ENCODE measurements around the gene CARS2.

Gene CARS2

DNA sequence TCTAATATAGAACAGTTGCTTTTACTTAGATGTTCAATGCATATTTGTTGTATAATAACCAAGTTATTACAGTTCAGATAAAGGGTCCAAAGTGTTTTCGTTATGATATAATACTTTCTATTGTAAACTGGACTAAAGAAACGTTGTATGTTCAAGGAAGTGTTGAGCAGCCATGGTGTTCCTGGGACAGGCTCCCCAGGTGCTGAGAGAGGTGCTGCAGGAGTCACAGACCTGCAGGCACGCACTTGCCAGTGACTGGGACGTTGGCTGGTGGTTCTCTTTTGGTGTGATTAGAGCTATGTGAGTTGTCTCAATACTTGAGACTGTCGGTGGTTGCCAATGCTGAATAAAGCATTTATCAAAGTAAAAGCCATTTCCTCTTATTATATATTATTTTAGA, 17.1 kb upstream of the CARS2 start:
- no peaks in the 10 kb centered on the region for H3K9me3 ChIP-seq (ENCODE audit: control insufficient read depth in 2 of 2, low read length in 2 of 2)
- H3K4me3 ChIP-seq (ENCODE audit: low read length in 2 of 2): no peak overlapping the region
- no peak overlapping the region for H3K27ac ChIP-seq (ENCODE audit: low read depth in 2 of 2, low read length in 2 of 2)
- H3K9ac ChIP-seq (ENCODE audit: low read depth in 1 of 2, low read length in 2 of 2): no peak overlapping the region
- H3K27me3 ChIP-seq (ENCODE audit: control insufficient read depth in 2 of 2, insufficient read depth in 2 of 2, low read length in 2 of 2): no peaks in the 10 kb centered on the region
- H3K4me1 ChIP-seq (ENCODE audit: control insufficient read depth in 2 of 2, insufficient read depth in 2 of 2, low read length in 2 of 2): peaks cover 4% of the 10 kb centered on the region in 2 donors
- peaks cover 7 to 19% of the 10 kb centered on the region in 2 donors for H3K36me3 ChIP-seq (ENCODE audit: control insufficient read depth in 2 of 2, insufficient read depth in 2 of 2, low read length in 2 of 2)

DNA sequence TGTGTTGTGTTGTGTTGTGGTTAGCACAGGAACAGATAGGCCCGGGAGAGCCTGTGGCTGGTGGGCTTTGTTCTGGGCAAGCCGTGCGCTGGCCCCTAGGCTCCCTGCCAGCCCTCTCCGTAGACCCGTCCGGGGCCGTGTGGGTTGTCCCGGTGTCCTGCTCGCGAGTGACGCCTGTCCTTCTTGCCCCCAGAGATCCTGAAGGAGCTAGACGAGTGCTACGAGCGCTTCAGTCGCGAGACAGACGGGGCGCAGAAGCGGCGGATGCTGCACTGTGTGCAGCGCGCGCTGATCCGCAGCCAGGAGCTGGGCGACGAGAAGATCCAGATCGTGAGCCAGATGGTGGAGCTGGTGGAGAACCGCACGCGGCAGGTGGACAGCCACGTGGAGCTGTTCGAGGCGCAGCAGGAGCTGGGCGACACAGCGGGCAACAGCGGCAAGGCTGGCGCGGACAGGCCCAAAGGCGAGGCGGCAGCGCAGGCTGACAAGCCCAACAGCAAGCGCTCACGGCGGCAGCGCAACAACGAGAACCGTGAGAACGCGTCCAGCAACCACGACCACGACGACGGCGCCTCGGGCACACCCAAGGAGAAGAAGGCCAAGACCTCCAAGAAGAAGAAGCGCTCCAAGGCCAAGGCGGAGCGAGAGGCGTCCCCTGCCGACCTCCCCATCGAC, 13.3 kb upstream of the CARS2 start:
- Histone ChIP-seq H3K4me1 (ENCODE audit: control insufficient read depth in 2 of 2, insufficient read depth in 2 of 2, low read length in 2 of 2) (peaks cover 11 to 15% of the 10 kb centered on the region in 2 donors), H3K27ac (ENCODE audit: low read depth in 2 of 2, low read length in 2 of 2) (no peak overlapping the region), H3K9ac (ENCODE audit: low read depth in 1 of 2, low read length in 2 of 2) (no peak overlapping the region), H3K36me3 (ENCODE audit: control insufficient read depth in 2 of 2, insufficient read depth in 2 of 2, low read length in 2 of 2) (peaks cover 7 to 17% of the 10 kb centered on the region in 2 donors), H3K27me3 (ENCODE audit: control insufficient read depth in 2 of 2, insufficient read depth in 2 of 2, low read length in 2 of 2) (no peaks in the 10 kb centered on the region), H3K4me3 (ENCODE audit: low read length in 2 of 2) (no peak overlapping the region), H3K9me3 (ENCODE audit: control insufficient read depth in 2 of 2, low read length in 2 of 2) (no peaks in the 10 kb centered on the region)

DNA sequence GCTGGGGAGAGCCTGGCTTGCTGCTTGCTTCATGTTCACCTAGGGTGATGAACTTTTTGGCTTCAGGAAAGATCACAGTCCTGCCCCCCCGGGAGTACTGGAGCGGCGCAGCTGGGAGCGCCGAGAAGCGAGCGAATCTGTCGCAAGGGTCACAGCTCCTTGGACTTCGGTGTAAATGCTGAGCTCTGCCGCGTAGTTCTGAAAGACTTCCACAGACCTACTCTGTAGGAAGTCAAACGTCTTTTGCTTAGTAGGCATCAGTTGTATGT, 10.3 kb upstream of the CARS2 start:
- peak overlapping the region; percentile 92 to 98 for H3K9ac ChIP-seq (ENCODE audit: low read depth in 1 of 2, low read length in 2 of 2)
- peaks cover 7 to 17% of the 10 kb centered on the region in 2 donors for H3K36me3 ChIP-seq (ENCODE audit: control insufficient read depth in 2 of 2, insufficient read depth in 2 of 2, low read length in 2 of 2)
- H3K4me3 ChIP-seq (ENCODE audit: low read length in 2 of 2): peak overlapping the region; percentile 87 to 94
- peaks cover 15 to 20% of the 10 kb centered on the region in 2 donors for H3K4me1 ChIP-seq (ENCODE audit: control insufficient read depth in 2 of 2, insufficient read depth in 2 of 2, low read length in 2 of 2)
- H3K9me3 ChIP-seq (ENCODE audit: control insufficient read depth in 2 of 2, low read length in 2 of 2): no peaks in the 10 kb centered on the region
- H3K27ac ChIP-seq (ENCODE audit: low read depth in 2 of 2, low read length in 2 of 2): peak overlapping the region; percentile 97 to 98
- no peaks in the 10 kb centered on the region for H3K27me3 ChIP-seq (ENCODE audit: control insufficient read depth in 2 of 2, insufficient read depth in 2 of 2, low read length in 2 of 2)

DNA sequence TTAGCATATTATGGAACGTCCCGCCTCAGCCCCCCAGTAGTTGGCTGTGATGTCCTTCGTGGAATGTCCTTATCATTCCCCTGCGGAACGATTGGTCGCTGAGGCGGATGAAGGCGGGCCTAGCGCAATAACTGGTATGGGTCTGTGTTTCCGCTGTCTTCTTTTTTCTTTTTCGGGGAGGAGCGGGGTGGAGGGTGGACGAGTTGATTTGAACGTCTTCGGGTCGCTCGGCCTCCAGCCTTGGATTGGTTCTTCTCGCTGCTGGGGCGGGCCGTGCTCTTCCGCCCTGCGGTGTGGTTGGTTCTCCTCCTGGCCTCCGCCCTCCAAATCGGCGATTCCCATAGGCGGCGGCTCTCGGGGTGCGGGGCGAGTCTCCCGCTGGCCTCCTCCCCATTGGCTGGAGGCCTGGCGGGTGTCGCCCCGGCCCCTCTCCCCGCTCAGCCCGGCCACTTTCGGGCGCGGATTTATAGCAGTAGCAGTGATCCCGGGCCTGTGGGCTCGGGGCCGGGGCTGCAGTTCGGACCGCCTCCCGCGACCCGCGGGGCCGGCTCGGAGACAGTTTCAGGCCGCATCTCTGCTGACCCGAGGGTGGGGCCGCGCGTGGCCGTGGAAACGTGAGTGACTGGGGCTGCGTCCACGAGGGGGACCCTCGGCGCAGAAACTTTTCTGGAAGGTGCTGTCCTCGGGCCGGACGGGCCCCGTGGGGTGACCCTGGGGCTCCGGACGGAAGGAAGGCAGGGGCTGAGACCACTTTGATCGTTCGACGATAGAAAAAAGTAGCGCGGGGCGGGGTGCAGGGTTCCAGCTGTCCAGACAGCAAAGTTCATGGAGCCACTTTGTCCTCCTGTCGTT, 9.7 kb upstream of the CARS2 start:
- peaks cover 17 to 21% of the 10 kb centered on the region in 2 donors for H3K4me1 ChIP-seq (ENCODE audit: control insufficient read depth in 2 of 2, insufficient read depth in 2 of 2, low read length in 2 of 2)
- no peaks in the 10 kb centered on the region for H3K9me3 ChIP-seq (ENCODE audit: control insufficient read depth in 2 of 2, low read length in 2 of 2)
- peak overlapping the region; percentile 92 to 99 for H3K9ac ChIP-seq (ENCODE audit: low read depth in 1 of 2, low read length in 2 of 2)
- H3K27me3 ChIP-seq (ENCODE audit: control insufficient read depth in 2 of 2, insufficient read depth in 2 of 2, low read length in 2 of 2): no peaks in the 10 kb centered on the region
- peak overlapping the region; percentile 95 to 99 for H3K4me3 ChIP-seq (ENCODE audit: low read length in 2 of 2)
- peaks cover 7 to 13% of the 10 kb centered on the region in 2 donors for H3K36me3 ChIP-seq (ENCODE audit: control insufficient read depth in 2 of 2, insufficient read depth in 2 of 2, low read length in 2 of 2)
- peak overlapping the region; percentile 100 for H3K27ac ChIP-seq (ENCODE audit: low read depth in 2 of 2, low read length in 2 of 2)

DNA sequence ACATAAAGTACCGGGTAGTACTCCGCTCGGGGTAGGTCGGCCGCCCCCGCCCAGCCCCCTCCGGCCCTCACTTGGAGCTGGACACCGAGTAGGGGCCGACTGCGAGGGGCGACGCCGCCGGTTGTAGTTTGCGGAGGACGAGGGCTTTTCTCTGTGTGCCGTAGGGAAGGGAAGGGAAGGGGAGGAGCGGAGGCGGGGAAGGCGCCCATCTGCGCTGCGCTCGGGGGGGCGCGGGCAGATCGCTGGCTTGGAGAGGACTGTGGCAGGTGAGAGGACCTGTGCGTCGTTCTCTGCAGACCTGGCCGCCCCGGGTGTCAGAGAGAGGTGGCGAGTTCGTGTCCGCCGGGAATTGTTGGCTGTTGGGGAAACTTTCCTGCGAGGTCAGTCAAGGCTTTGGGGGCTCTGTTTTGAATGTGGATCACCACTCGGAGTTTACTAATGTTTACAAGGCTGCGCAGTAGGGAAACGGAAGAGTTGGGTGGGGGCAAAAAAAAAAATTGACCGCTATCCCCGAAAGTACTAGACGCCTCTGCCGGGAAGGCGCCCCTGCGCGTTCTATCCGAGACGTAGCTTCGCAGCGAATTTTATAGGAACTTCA, 9.0 kb upstream of the CARS2 start:
- Histone ChIP-seq H3K36me3 (ENCODE audit: control insufficient read depth in 2 of 2, insufficient read depth in 2 of 2, low read length in 2 of 2) (peaks cover 7 to 9% of the 10 kb centered on the region in 2 donors), H3K27me3 (ENCODE audit: control insufficient read depth in 2 of 2, insufficient read depth in 2 of 2, low read length in 2 of 2) (no peaks in the 10 kb centered on the region), H3K9me3 (ENCODE audit: control insufficient read depth in 2 of 2, low read length in 2 of 2) (no peaks in the 10 kb centered on the region), H3K27ac (ENCODE audit: low read depth in 2 of 2, low read length in 2 of 2) (peak overlapping the region; percentile 100), H3K4me3 (ENCODE audit: low read length in 2 of 2) (peak overlapping the region; percentile 95 to 99), H3K4me1 (ENCODE audit: control insufficient read depth in 2 of 2, insufficient read depth in 2 of 2, low read length in 2 of 2) (peaks cover 17 to 21% of the 10 kb centered on the region in 2 donors), H3K9ac (ENCODE audit: low read depth in 1 of 2, low read length in 2 of 2) (peak overlapping the region; percentile 92 to 99)

DNA sequence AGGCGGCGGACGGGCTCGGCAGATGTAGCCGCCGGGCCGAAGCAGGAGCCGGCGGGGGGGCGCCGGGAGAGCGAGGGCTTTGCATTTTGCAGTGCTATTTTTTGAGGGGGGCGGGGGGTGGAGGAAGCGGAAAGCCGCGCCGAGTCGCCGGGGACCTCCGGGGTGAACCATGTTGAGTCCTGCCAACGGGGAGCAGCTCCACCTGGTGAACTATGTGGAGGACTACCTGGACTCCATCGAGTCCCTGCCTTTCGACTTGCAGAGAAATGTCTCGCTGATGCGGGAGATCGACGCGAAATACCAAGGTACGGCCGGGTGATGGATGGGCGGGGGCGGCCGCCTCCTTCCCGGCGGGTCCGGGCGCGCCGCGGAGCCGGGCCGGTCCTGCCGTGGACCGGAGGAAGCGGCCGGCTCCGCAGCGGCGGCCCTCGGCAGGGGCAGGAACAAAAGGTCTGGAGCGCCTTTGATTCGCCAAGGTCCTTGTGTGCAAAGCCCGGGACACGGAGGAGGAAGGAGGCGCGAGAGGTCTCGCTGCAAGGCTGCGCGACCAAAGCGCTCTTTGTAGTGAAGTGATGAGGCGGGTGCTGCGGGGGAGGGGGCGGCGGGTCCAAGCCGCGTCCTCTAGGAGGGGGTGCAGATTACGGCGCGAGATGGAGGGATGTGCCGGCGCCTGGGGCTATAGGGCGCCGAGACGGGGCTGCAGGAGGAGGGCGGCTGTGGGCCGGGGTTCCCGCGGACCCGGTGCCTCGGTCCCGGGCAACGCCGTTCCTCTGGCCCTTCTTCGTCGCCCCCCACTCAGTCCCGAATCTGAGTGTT, 8.3 kb upstream of the CARS2 start:
- Histone ChIP-seq H3K36me3 (ENCODE audit: control insufficient read depth in 2 of 2, insufficient read depth in 2 of 2, low read length in 2 of 2) (peaks cover 2% of the 10 kb centered on the region in 2 donors), H3K27ac (ENCODE audit: low read depth in 2 of 2, low read length in 2 of 2) (peak overlapping the region; percentile 100), H3K4me1 (ENCODE audit: control insufficient read depth in 2 of 2, insufficient read depth in 2 of 2, low read length in 2 of 2) (peaks cover 17 to 21% of the 10 kb centered on the region in 2 donors), H3K9me3 (ENCODE audit: control insufficient read depth in 2 of 2, low read length in 2 of 2) (no peaks in the 10 kb centered on the region), H3K4me3 (ENCODE audit: low read length in 2 of 2) (peak overlapping the region; percentile 95 to 99), H3K27me3 (ENCODE audit: control insufficient read depth in 2 of 2, insufficient read depth in 2 of 2, low read length in 2 of 2) (no peaks in the 10 kb centered on the region), H3K9ac (ENCODE audit: low read depth in 1 of 2, low read length in 2 of 2) (peak overlapping the region; percentile 92 to 99)

DNA sequence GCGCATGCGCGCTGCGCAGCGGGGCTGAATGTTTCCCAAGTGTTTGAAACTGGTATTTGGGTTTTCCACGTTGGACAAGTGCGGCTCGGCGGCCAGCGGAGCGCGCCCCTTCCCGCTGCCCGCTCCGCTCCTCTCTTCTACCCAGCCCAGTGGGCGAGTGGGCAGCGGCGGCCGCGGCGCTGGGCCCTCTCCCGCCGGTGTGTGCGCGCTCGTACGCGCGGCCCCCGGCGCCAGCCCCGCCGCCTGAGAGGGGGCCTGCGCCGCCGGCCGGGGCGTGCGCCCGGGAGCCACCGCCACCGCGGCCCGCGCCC, 7.7 kb upstream of the CARS2 start, which contains the start of gene ING1:
Gene ING1, plus strand, starts transcription at position 59 of the 311 bp plus-strand sequence. CDS start 450 bp downstream, outside the sequence.
- peak within 1 kb of the TSS; percentile 100 for H3K27ac ChIP-seq (ENCODE audit: low read depth in 2 of 2, low read length in 2 of 2)
- no peaks in the 10 kb centered on the region for H3K9me3 ChIP-seq (ENCODE audit: control insufficient read depth in 2 of 2, low read length in 2 of 2)
- no peaks in the 10 kb centered on the region for H3K27me3 ChIP-seq (ENCODE audit: control insufficient read depth in 2 of 2, insufficient read depth in 2 of 2, low read length in 2 of 2)
- H3K4me3 ChIP-seq (ENCODE audit: low read length in 2 of 2): peak within 1 kb of the TSS; percentile 95 to 99
- H3K9ac ChIP-seq (ENCODE audit: low read depth in 1 of 2, low read length in 2 of 2): peak within 1 kb of the TSS; percentile 98 to 99
- peaks cover 17 to 21% of the 10 kb centered on the region in 2 donors for H3K4me1 ChIP-seq (ENCODE audit: control insufficient read depth in 2 of 2, insufficient read depth in 2 of 2, low read length in 2 of 2)
- H3K36me3 ChIP-seq (ENCODE audit: control insufficient read depth in 2 of 2, insufficient read depth in 2 of 2, low read length in 2 of 2): no peaks in the 10 kb centered on the region

DNA sequence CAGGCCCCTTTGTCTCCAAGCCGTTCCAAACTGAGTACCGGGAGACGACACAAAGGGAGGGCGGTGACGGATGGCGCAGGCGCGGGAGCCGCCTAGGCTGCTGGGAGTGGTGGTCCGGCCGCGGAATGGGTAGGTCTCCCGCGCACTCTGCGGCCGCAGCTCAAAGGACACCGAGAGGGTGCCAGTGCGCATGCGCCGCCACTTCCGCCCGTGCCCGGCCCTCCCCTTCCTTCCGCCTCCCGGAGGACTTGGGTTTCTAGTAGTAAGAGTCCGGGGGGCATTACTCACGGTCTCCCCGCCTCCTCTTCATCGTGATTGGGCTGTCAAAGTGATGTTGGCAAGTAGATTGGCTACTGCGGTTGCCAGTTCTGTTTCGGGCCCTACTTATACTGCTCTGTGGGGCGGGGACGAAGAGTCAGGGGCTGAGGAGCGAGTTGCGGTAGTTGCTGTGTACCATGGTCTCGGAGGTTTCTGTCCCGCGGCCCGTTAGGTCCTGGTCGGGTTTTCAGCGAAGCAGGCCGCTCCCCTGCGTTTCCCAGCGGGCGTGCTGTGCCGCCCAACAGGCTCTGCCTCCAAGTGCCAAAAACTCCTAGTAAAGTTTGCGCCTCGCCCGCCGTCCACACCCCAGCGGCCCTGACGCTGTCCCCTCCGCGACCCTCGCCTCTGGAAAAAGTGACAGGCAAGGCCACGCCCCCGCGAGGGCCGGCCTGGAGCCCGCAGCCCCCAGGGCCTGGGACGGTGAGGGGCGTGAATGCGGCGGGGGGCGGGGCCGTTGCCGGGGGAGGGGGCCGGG, 7.1 kb upstream of the CARS2 start:
- H3K27me3 ChIP-seq (ENCODE audit: control insufficient read depth in 2 of 2, insufficient read depth in 2 of 2, low read length in 2 of 2): no peaks in the 10 kb centered on the region
- H3K4me1 ChIP-seq (ENCODE audit: control insufficient read depth in 2 of 2, insufficient read depth in 2 of 2, low read length in 2 of 2): peaks cover 14 to 18% of the 10 kb centered on the region in 2 donors
- peak overlapping the region; percentile 100 for H3K27ac ChIP-seq (ENCODE audit: low read depth in 2 of 2, low read length in 2 of 2)
- no peaks in the 10 kb centered on the region for H3K36me3 ChIP-seq (ENCODE audit: control insufficient read depth in 2 of 2, insufficient read depth in 2 of 2, low read length in 2 of 2)
- no peaks in the 10 kb centered on the region for H3K9me3 ChIP-seq (ENCODE audit: control insufficient read depth in 2 of 2, low read length in 2 of 2)
- peak overlapping the region; percentile 95 to 99 for H3K4me3 ChIP-seq (ENCODE audit: low read length in 2 of 2)
- H3K9ac ChIP-seq (ENCODE audit: low read depth in 1 of 2, low read length in 2 of 2): peak overlapping the region; percentile 98 to 99

DNA sequence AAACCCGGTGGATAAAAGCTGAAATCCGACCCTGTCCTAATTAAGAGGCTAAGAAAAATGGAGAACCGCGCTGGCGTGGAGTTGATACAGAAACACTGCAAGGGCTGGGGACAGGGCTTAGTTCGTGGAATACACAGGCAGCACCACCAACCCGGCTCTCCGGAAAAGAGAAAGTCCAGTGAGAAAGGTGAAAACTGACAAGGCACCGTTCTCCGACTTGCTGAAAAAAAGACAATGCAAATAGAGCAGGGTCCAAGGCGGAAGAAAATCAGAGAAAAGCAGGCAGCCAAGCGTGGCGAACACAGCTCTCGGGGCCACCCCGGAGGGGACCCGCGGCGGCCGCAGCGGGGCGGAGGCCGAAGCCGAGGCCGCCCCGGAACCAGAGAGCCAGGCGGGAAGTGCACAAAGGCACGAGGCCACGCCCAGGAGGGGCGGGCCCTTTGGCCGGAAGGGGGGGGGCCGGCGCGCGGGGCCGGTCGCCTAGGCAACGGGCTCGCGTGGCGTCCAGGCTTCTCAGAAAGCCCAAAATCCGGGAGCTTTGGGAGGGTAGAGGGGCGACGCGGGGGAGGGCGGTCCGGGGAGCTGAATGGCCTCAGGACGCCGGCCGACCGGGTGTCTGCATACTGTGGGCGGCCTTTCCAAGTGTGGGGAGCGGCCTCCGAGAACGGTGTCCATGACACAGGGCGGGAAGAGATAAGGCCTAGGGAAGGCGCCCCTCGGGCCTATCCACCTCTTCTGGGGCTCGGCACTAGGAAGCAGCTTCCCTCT, 6.3 kb upstream of the CARS2 start:
- H3K9me3 ChIP-seq (ENCODE audit: control insufficient read depth in 2 of 2, low read length in 2 of 2): no peaks in the 10 kb centered on the region
- peaks cover 13 to 15% of the 10 kb centered on the region in 2 donors for H3K4me1 ChIP-seq (ENCODE audit: control insufficient read depth in 2 of 2, insufficient read depth in 2 of 2, low read length in 2 of 2)
- H3K4me3 ChIP-seq (ENCODE audit: low read length in 2 of 2): peak overlapping the region; percentile 96 to 99
- no peaks in the 10 kb centered on the region for H3K36me3 ChIP-seq (ENCODE audit: control insufficient read depth in 2 of 2, insufficient read depth in 2 of 2, low read length in 2 of 2)
- H3K9ac ChIP-seq (ENCODE audit: low read depth in 1 of 2, low read length in 2 of 2): peak overlapping the region; percentile 98 to 99
- peak overlapping the region; percentile 100 for H3K27ac ChIP-seq (ENCODE audit: low read depth in 2 of 2, low read length in 2 of 2)
- no peaks in the 10 kb centered on the region for H3K27me3 ChIP-seq (ENCODE audit: control insufficient read depth in 2 of 2, insufficient read depth in 2 of 2, low read length in 2 of 2)
